Pulmonary artery endothelial cell (primary cell): ENCODE data around the gene UBE2U. TPM values are rescaled to one million over a fixed set of nuclear protein-coding genes. Genes with fewer than 3 reads are reported as not detected.
A peak's percentile ranks its signal among the peaks of the same experiment; 100 is the strongest.
"Not testable (repeated sequence)": the region's sequence is repeated elsewhere in the genome, so short reads cannot be mapped to it uniquely, and the experiment has no call there.

Experiments used
- DNase-seq: peaks from one replicate; pipeline ENCODE4 v3.0.0-alpha.2; 2011; ENCODE audit warnings: low read depth, low spot score
- total RNA-seq: library from RNA; depleted of rRNA; stranded (reverse); fragments of >200 nt; gene quantifications from 2 replicates; pipeline ENCODE4 v1.2.3, GENCODE V29; 2014

Gene UBE2U
- total RNA-seq, 1 donor from 2014 or later = not detected

- DNase-seq = not testable (repeated sequence)
Measured at GRCh38 chr1:64239519-64239918, 36.1 kb downstream of the UBE2U start.

- DNase-seq = no peak
Measured at GRCh38 chr1:64240206-64240605, 36.8 kb downstream of the UBE2U start.

- no peak for DNase-seq
Measured at GRCh38 chr1:64241069-64241468, 37.6 kb downstream of the UBE2U start.

GRCh38 chr1:64242895-64243756, 39.7 kb downstream of the UBE2U start:
- DNase-seq = no peak

DNA sequence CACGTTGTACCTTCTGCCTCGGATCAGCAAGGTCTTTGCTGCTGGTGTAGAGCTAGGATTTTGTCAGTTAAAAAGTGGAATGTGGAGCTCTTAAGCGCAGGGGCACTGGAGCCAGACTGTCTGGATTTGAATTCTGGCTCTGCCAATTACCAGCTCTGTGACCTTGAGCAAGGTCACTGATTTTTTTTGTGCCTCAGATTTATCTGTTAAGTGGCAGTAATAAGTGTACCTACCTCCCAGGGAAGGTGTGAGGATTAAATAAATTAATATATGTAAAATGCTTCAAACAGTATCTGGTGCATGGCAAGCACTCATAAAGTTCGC, 40.3 kb downstream of the UBE2U start:
- no peak for DNase-seq

DNA sequence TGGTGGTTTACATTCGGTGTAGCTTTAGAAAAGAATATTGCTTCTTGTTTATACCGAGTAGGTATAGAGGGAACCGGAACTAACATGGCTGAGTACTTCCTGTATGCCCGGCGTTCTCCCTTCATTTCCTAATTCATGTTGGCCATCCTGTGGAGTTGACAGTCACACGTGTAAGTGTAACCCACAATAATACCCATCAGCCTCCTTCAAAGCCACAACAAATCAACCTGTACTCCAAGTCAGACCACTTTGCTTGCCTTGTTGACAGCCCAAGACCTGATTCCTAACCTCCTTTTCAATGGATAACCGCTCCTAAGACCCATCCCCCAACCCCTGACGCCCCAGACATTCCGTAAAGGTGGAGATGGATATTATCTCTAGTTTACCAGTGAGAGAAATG, 42.1 kb downstream of the UBE2U start:
- no peak for DNase-seq

- DNase-seq = no peak
Measured at GRCh38 chr1:64246294-64246917, 43.0 kb downstream of the UBE2U start.

GRCh38 chr1:64248065-64248464, 44.6 kb downstream of the UBE2U start:
- DNase-seq = no peak

- DNase-seq = not testable (repeated sequence)
Measured at GRCh38 chr1:64250472-64250871, 47.0 kb downstream of the UBE2U start.

- no peak for DNase-seq
Measured at GRCh38 chr1:64251971-64252370, 48.5 kb downstream of the UBE2U start.

GRCh38 chr1:64257233-64257632, 53.8 kb downstream of the UBE2U start:
- DNase-seq = not testable (repeated sequence)

DNA sequence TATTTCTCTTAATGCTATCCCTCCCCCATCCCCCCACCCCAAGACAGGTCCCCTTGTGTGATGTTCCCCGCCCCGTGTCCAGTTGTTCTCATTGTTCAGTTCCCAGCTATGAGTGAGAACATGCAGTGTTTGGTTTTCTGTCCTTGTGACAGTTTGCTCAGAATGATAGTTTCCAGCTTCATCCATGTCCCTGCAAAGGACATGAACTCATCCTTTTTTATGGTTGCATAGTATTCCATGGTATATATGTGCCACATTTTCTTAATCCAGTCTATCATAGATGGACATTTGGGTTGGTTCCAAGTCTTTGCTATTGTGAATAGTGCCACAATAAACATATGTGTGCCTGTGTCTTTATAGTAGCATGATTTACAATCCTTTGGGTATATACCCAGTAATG, 55.0 kb downstream of the UBE2U start:
- not testable (repeated sequence) for DNase-seq

- DNase-seq = no peak
Measured at GRCh38 chr1:64263335-64263734, 59.9 kb downstream of the UBE2U start.

DNA sequence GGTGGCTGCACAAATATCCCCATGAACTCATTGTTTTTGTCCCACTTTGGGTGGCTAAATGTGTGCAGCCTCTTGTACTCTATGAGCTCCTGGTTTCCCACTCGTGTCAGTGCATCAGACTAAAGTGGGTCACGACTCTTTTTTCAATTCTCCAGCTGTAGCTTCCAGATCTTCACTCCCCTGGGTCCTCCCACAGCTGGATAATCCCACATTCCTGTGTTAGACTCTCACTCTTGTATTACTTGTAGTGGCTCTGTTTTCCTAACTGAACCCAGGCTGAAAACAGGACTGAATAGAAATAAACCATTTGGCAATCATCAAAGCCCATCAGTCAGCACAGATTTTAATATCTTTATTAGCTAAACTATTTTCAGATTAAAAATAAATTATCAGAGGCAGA, 60.4 kb downstream of the UBE2U start:
- DNase-seq = no peak

GRCh38 chr1:64265141-64265540, 61.7 kb downstream of the UBE2U start:
- DNase-seq = no peak

GRCh38 chr1:64266991-64267390, 63.6 kb downstream of the UBE2U start:
- no peak for DNase-seq

DNA sequence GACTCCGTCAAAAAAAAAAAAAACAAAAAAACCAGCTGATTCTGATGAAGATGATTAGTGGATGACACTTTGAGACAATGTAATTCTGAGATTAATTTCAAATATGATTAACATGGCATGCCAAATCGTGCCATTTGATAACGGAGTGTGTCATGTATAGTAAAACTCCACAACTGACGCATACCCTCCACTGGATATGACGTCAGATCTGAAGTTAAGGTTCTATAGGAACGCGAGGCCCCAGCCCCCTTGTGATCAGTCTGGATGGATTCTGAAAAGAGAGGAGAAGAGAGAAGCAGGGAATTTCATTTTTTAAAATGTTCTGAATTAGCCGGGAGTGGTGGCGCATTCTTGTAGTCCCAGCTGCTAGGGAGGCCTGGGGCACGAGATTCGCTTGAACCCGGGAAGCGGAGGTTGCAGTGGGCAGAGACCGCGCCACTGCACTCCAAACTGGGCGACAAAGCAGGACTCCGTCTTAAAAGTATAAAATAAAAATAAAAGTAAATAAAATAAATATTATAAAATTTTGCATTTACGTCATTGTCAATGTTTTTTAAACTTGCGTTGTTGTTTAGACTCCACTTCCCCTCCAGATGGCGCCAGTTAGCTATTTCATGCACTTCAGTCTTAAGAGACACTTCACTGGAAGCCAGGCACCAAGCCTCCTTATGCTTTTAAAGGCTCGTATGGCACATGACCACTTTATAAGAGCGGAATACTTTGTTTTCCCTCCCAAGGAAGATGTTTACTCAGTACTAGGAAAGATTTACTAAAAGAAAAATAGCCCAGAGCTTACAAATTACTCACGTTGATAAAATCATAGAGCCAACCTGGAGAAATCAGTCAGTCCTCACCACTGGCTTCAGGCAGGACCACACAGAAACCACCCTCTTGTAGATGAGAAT, 65.5 kb downstream of the UBE2U start:
- peak; percentile 61 for DNase-seq

- DNase-seq = no peak
Measured at GRCh38 chr1:64269558-64269884, 66.1 kb downstream of the UBE2U start.

DNA sequence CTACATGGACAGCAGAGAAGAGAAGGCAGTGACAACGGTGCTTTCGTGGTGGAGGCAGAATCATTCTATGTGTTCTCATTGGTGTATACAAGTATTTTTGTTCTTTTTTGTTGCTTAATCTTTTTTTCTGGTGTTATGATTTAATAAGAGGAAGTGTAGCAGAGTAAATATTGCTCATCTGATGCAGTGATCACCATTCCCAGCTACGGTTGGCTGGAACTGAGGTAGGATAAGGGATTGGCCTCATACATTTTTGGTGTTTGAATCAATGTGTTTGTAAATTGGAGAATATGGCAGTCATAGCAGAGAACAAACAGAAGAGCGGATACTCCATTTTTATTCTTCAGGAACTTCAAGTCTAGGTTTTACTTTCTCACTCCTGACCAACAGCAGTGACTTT, 76.6 kb downstream of the UBE2U start:
- no peak for DNase-seq

DNA sequence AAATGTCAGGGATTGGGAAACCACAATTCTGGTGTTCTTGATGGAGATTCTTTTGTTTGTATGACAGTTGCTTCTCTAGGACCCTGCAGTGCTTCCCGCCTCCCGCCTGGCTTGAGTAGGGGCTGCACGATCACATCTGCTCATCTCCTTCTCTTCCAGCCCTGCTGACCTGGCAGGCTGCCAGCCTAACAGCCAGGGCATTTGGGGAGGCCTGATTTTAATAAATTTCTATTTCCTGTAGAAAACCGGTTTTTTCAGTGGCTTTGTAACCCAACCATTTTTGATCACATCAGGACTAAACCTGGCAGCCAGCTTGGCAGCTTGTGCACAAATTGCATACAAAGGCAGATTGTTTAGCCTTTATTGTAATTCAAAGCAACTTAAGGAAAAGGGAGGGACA, 78.9 kb downstream of the UBE2U start:
- DNase-seq = no peak

- DNase-seq = no peak
Measured at GRCh38 chr1:64287071-64287470, 83.6 kb downstream of the UBE2U start.

DNA sequence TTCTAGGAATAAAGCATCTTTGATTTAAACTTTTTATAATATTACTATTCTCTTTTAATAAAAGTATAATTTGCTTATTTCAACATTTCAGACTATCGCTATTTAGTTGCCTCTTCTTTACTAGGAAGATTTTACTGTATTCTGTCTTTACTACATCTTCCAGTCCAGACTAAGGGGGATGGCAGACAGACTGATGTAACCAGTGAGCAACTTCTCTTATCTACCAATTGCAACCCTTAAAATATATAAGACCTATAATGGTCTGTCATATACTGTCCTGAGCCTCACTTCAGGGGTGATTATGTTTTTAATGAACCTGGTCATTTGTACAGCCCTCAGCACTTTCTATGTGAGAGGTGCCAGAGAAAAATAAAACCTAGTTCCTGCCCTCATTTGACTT, 87.0 kb downstream of the UBE2U start:
- DNase-seq = no peak
